Measurements from ENCODE around the gene GCLM. TPM values are rescaled to one million over a fixed set of nuclear protein-coding genes. Genes with fewer than 3 reads are reported as not detected.

GCLM gene
- total and polyA plus RNA-seq, 9 of the 15 experiments (the other 6 are each of a cell fraction or from before 2014, with no cell fraction given): 9.3 to 71.6 (median 24.5) TPM

DNA sequence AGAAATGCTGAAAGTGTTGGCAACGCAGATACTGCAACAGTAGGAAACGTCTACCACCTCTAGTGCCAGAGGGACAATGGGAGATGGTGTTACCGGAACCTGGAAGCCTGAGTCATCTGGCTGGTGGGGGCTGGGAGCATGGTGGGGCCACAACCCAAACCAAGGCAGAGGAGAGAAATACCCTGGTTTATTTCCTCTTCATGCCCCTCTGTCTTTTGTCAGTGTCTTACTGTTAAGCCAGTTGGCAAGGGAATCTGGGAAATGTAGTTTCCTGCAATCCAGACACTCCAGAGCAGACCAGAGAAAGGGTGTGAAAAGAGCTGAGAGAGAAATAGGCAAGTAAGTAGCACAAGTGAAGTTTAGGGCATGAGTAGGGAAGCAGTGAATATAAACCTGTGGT is 45.1 kb downstream of the GCLM start:
- Histone ChIP-seq H3K79me2 (ENCODE audit: control insufficient read depth, insufficient read depth, low read length) (no peaks in the 10 kb centered on the region), H3K9ac (ENCODE audit: insufficient read depth in 1 of 2, low read depth in 2 of 2, low read length in 2 of 2) (no peak overlapping the region), H3K4me1 (replicated peaks in 1 of 2; ENCODE audit: control insufficient read depth in 2 of 2, insufficient read depth in 2 of 2, low read length in 2 of 2) (no peaks in the 10 kb centered on the region; a peak in 1 of 5 replicates), H3K4me3 (no peak overlapping the region), H2AFZ (ENCODE audit: low read depth, low read length) (peak overlapping the region; percentile 36), H3K36me3 (ENCODE audit: control insufficient read depth, insufficient read depth, low read length) (peaks cover 8% of the 10 kb centered on the region), H3K27me3 (ENCODE audit: control insufficient read depth in 2 of 2, insufficient read depth in 2 of 2, low read length in 2 of 2) (no peaks in the 10 kb centered on the region), H3K9me1 (ENCODE audit: control insufficient read depth, insufficient read depth, low read length) (no peaks in the 10 kb centered on the region), H3K9me3 (replicated peaks; ENCODE audit: control insufficient read depth, insufficient read depth, low read depth, low read length) (no peaks in the 10 kb centered on the region), H4K20me1 (replicated peaks; ENCODE audit: control insufficient read depth, insufficient read depth, low read length) (no peaks in the 10 kb centered on the region), H3K4me2 (ENCODE audit: insufficient read depth, low read length) (no peak overlapping the region), H3K27ac (ENCODE audit: extremely low read depth, low read depth, low read length) (no peak overlapping the region)
- CTCF ChIA-PET (ENCODE audit: low intra/inter-chr PET ratio): no interaction called here
- POLR2A ChIA-PET: interaction anchor here (0.7 to 1.2 kb wide), 3 partner anchors 15 to 138 kb away, joined by 3 to 5 read pairs (median 3); partner anchors contain the start of gene DNTTIP2
- no TSS peak for BruUV-seq (replicated peaks)
- ATAC-seq (peak; percentile 68), DNase-seq (ENCODE audit: extremely low read depth in 1 of 4, low spot score in 3 of 4) (no peak), FAIRE-seq (peak; percentile 65)
- in situ Hi-C loops (cut with MboI): loop anchor here (25.0 kb wide), 1 partner anchor 1002 kb away; no protein-coding TSS in a partner anchor
- WGBS (ENCODE audit: insufficient coverage, low coverage, missing lambda C conversion rate): 13% methylated on average over 3 of the region's 3 CpGs
- TF ChIP-seq HCFC1 (IDR thresholded peaks at IDR 0.05; ENCODE audit: low read depth, low read length) (peak; percentile 49; the same call in 1 of the 2 replicates), EHMT2 (IDR thresholded peaks at IDR 0.05) (0 out of 2 replicates have a peak, but pooled peaks have one; percentile 5), NFE2 (IDR thresholded peaks at IDR 0.05; ENCODE audit: low read depth) (peak; percentile 39; the same call in 1 of the 2 replicates), ZKSCAN1 (IDR thresholded peaks at IDR 0.05; ENCODE audit: low read depth, low read length) (no peak), ZNF143 (CRISPR knock-in tag; IDR thresholded peaks at IDR 0.05) (peak; percentile 24; the same call in 1 of the 2 replicates)
- TF ChIP-seq, protein P1, sequence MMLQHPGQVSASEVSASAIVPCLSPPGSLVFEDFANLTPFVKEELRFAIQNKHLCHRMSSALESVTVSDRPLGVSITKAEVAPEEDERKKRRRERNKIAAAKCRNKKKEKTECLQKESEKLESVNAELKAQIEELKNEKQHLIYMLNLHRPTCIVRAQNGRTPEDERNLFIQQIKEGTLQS (IDR thresholded peaks at IDR 0.05): peak; percentile 25; the same call in 1 of the 2 replicates
- TF ChIP-seq, protein P1 (CRISPR knock-in tag; conservative IDR thresholded peaks at IDR 0.05): no peak
- intact Hi-C loops (cut with micrococcal nuclease): no loop called here

All from K562 (cell line).